HCT116 (cell line): ENCODE measurements around the gene CCDC89. TPM values are rescaled to one million over a fixed set of nuclear protein-coding genes. Genes with fewer than 3 reads are reported as not detected.

Experiments
- ATAC-seq: fragments of 200-7000 bp; cut with Tn5 transposase; 2 replicates; pipeline ENCODE4 v1.9.1; 2020; ENCODE audit warnings: mild to moderate bottlenecking, moderate library complexity
- BruUV-seq: library from RNA; stranded (reverse); fragments of 400-500 nt; replicated peaks from 2 replicates; lab custom pipeline; 2021; lab: Mats Ljungman, UMichigan
- CTCF ChIA-PET: fragments of 300-600 bp; sonication (Branson Sonifier 250); formaldehyde crosslinking; loops from one replicate; lab custom pipeline; 2021; ENCODE audit warnings: antibody characterized with exemption; lab: Charles Lee
- POLR2A ChIA-PET: fragments of 300-600, 350-600 bp; sonication (Branson Sonifier 250); formaldehyde crosslinking; loops from one replicate; lab custom pipeline; 2021; ENCODE audit warnings: antibody characterized with exemption; lab: Charles Lee
- RAD21 ChIA-PET, 2 experiments: fragments of 300-600 bp; sonication (Branson Sonifier 250); formaldehyde crosslinking; loops; one replicate each; lab custom pipeline; 2023; ENCODE audit warnings: low total read pairs in 2 of 2; ENCODE audit not compliant: uncharacterized antibody in 2 of 2, unreplicated experiment in 2 of 2, low non-redundant PET in 1 of 2; lab: Charles Lee
- DNase-seq: peaks from one replicate; pipeline ENCODE4 v3.0.0-alpha.2; 2010; ENCODE audit warnings: low read depth, low spot score
- H2AFZ ChIP-seq: fragments of 200-600 bp; shearing (Covaris generic), sonication (generic); 2 replicates; pipeline ENCODE4 v1.6.1; 2017; ENCODE audit warnings: low read depth, mixed run types, mixed read lengths, antibody characterized with exemption, low read length; ENCODE audit not compliant: poor library complexity, severe bottlenecking
- H3K27ac ChIP-seq: 2 replicates; pipeline ENCODE4 v1.5.1; 2012; ENCODE audit warnings: low read depth, low read length
- H3K27me3 ChIP-seq: fragments of 200-600 bp; sonication (generic); 2 replicates; pipeline ENCODE4 v1.6.1; 2016; ENCODE audit warnings: mixed run types, low read length, mixed read lengths; ENCODE audit not compliant: insufficient read depth
- H3K36me3 ChIP-seq, 2 experiments: fragments of 200-500 bp in 1 of 2; fragments of 200-600 bp in 1 of 2; sonication (Bioruptor generic) in 1 of 2; sonication (generic) in 1 of 2; 2 replicates each; pipeline versions ENCODE4 v1.5.1 to v1.6.1; 2014 to 2016; ENCODE audit warnings: low read length in 2 of 2, inconsistent platforms in 1 of 2, mixed read lengths in 1 of 2, mixed run types in 1 of 2; ENCODE audit not compliant: insufficient read depth in 2 of 2, control insufficient read depth in 1 of 2
- H3K4me1 ChIP-seq, 2 experiments: fragments of 200-600 bp in 1 of 2; sonication (generic) in 1 of 2; 2 replicates each; pipeline versions ENCODE4 v1.5.1 to v1.6.1; 2012 to 2017; ENCODE audit warnings: low read length in 2 of 2, inconsistent platforms in 1 of 2, mild to moderate bottlenecking in 1 of 2, mixed read lengths in 1 of 2, mixed run types in 1 of 2, moderate library complexity in 1 of 2; ENCODE audit not compliant: insufficient read depth in 2 of 2, control insufficient read depth in 1 of 2
- H3K4me2 ChIP-seq: fragments of 200-600 bp; sonication (generic); 2 replicates; pipeline ENCODE4 v1.6.1; 2017; ENCODE audit warnings: mixed run types, low read length, mixed read lengths
- H3K4me3 ChIP-seq, 2 experiments: fragments of 200-600 bp in 1 of 2; sonication (generic) in 1 of 2; replicated peaks in 1 of 2; 2 replicates each; pipeline ENCODE4 v1.5.1; 2011 to 2016; ENCODE audit warnings: low read length in 2 of 2, control low read depth in 1 of 2, low read depth in 1 of 2, mild to moderate bottlenecking in 1 of 2, mixed read lengths in 1 of 2, mixed run types in 1 of 2
- H3K79me2 ChIP-seq: fragments of 200-600 bp; sonication (generic); 2 replicates; pipeline ENCODE4 v1.6.1; 2017; ENCODE audit warnings: mild to moderate bottlenecking, mixed run types, low read length, moderate library complexity, mixed read lengths; ENCODE audit not compliant: insufficient read depth
- H3K9ac ChIP-seq: fragments of 200-600 bp; sonication (generic); 2 replicates; pipeline ENCODE4 v1.6.1; 2016; ENCODE audit warnings: low read length, mixed read lengths
- H3K9me2 ChIP-seq: fragments of 200-600 bp; sonication (generic), shearing (Covaris generic); 2 replicates; pipeline ENCODE4 v1.6.1; 2017; ENCODE audit warnings: mixed run types, mild to moderate bottlenecking, moderate library complexity; ENCODE audit not compliant: insufficient read depth
- H3K9me3 ChIP-seq, 2 experiments: fragments of 200-500 bp in 1 of 2; fragments of 200-600 bp in 1 of 2; sonication (Bioruptor generic) in 1 of 2; sonication (generic) in 1 of 2; 2 replicates each; pipeline ENCODE4 v1.6.1; 2014 to 2017; ENCODE audit warnings: low read length in 2 of 2, mixed read lengths in 2 of 2, inconsistent platforms in 1 of 2, low read depth in 1 of 2, mild to moderate bottlenecking in 1 of 2, mixed run types in 1 of 2, moderate library complexity in 1 of 2; ENCODE audit not compliant: control insufficient read depth in 1 of 2, insufficient read depth in 1 of 2
- H4K20me1 ChIP-seq: fragments of 200-600 bp; sonication (generic), shearing (Covaris generic); 2 replicates; pipeline ENCODE4 v1.6.1; 2017; ENCODE audit warnings: mixed run types, mild to moderate bottlenecking, moderate library complexity; ENCODE audit not compliant: insufficient read depth
- CEBPB ChIP-seq: IDR thresholded peaks from 2 replicates; pipeline ENCODE4 v1.6.1; 2012; ENCODE audit warnings: low read depth
- EZH2 ChIP-seq: fragments of 200-600 bp; sonication (generic); IDR thresholded peaks from 2 replicates; pipeline ENCODE4 v1.6.1; 2017; ENCODE audit warnings: antibody characterized with exemption, mixed run types
- FOSL1 ChIP-seq: IDR thresholded peaks from 2 replicates; pipeline ENCODE4 v1.6.1; 2012; ENCODE audit warnings: low read depth
- POLR2A ChIP-seq: IDR thresholded peaks from 2 replicates; pipeline ENCODE4 v1.7.0; 2011; ENCODE audit warnings: borderline replicate concordance; ENCODE audit not compliant: insufficient read depth, insufficient read length; ENCODE audit errors: extremely low read depth
- REST ChIP-seq: IDR thresholded peaks from 2 replicates; pipeline ENCODE4 v1.6.1; 2012; ENCODE audit warnings: low read depth
- SP1 ChIP-seq: IDR thresholded peaks from 2 replicates; pipeline ENCODE4 v1.6.1; 2012; ENCODE audit warnings: low read depth
- TCF7L2 ChIP-seq: IDR thresholded peaks from 2 replicates; pipeline ENCODE4 v1.7.0; 2011; ENCODE audit warnings: borderline replicate concordance, inconsistent platforms; ENCODE audit not compliant: insufficient read depth, insufficient read length; ENCODE audit errors: extremely low read depth
- intact Hi-C: fragments of 100-400 bp; cut with micrococcal nuclease; formaldehyde crosslinking; loops from 2 replicates; pipeline ENCODE4 v1.10.0; 2022
- total RNA-seq: library from RNA; stranded (reverse); gene quantifications from one replicate; pipeline ENCODE4 v1.2.1, GENCODE V29; 2021; ENCODE audit not compliant: unreplicated experiment

Gene CCDC89
- total RNA-seq, 1 experiment from 2014 or later = 0.22 TPM

- TF ChIP-seq REST (no peak), CEBPB (peak; percentile 74), SP1 (peak; percentile 86), TCF7L2 (peak; percentile 67), FOSL1 (peak; percentile 94)
Measured at GRCh38 chr11:85725510-85726258, 39.7 kb upstream of the CCDC89 start (continued).

- ATAC-seq (no peak), DNase-seq (no peak)
- no TSS peak for BruUV-seq
- RAD21 ChIA-PET = no interaction called here
- Histone ChIP-seq H3K9me3 (no peaks in the 10 kb centered on the region; a peak in 1 of 4 replicates), H2AFZ (no peak overlapping the region), H3K27ac (peak overlapping the region; percentile 44; the same call in 1 of the 2 replicates), H3K27me3 (no peaks in the 10 kb centered on the region), H3K4me3 (no peak overlapping the region), H3K36me3 (peaks cover 0 to 11% of the 10 kb centered on the region in 2 experiments; a peak in 1 of 4 replicates), H3K4me2 (peak overlapping the region; percentile 58; the same call in 1 of the 2 replicates), H3K4me1 (peaks cover 27 to 43% of the 10 kb centered on the region in 2 experiments), H3K79me2 (no peaks in the 10 kb centered on the region), H3K9me2 (no peaks in the 10 kb centered on the region), H3K9ac (no peak overlapping the region), H4K20me1 (no peaks in the 10 kb centered on the region)
- intact Hi-C loops = no loop called here
- POLR2A ChIA-PET = no interaction called here
- CTCF ChIA-PET = no interaction called here
- TF ChIP-seq EZH2 = no peak
- no peak for TF ChIP-seq POLR2A
- TF ChIP-seq, all 23 proteins: peak for 0
Measured at GRCh38 chr11:85724748-85725465, 38.9 kb upstream of the CCDC89 start.
